Upper lobe of left lung (tissue), 4 donors: ENCODE measurements around the gene DUS1L.

Experiments
- EP300 ChIP-seq, 4 donors: sonication (generic); formaldehyde crosslinking; IDR thresholded peaks; one replicate each; pipeline ENCODE4 v1.5.1; 2017; ENCODE audit warnings: antibody characterized with exemption in 4 of 4, control low read depth in 2 of 4
- POLR2A ChIP-seq, 4 donors: fragments of 450-650 bp; IDR thresholded peaks; one replicate each; pipeline ENCODE4 v1.5.1; 2016 to 2017; ENCODE audit warnings: antibody characterized with exemption in 4 of 4, mild to moderate bottlenecking in 2 of 4
- POLR2AphosphoS5 ChIP-seq, 2 donors: sonication (generic); formaldehyde crosslinking; IDR thresholded peaks; one replicate each; pipeline ENCODE4 v1.5.1; 2017; ENCODE audit warnings: antibody characterized with exemption in 2 of 2
- TF ChIP-seq, protein P1 (sequence below), 6 experiments: fragments of 450-650 bp in 4 of 6; fragments of 200-600 bp in 2 of 6; sonication (generic) in 2 of 6; IDR thresholded peaks; one replicate each; pipeline ENCODE4 v1.5.1; 2016 to 2019; ENCODE audit warnings: antibody characterized with exemption in 6 of 6

DNA sequence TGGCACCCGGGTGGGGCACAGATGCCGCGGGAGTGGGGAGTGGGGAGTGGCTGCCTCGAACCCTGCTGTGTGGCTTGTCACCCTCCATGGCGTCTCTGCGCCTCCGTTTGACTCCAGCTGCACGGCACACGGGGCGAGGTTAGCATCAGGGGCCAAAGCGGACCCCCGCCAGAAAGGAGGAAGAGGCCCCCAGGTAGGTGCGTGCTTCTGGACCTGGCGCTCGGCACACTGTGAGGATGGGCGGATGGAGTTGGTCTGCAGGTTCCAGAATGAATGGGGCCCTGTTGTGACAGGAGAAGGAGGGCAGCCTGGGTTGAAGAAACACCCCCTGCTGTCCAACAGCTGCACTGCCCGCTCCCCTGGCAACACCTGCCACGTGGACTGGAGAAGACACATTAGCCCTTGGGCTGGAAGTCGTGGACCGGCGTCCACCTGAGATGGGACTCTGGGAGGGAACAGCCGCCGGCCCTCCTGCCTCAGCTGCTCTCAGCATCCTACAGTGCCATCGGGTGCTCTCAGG, 41.8 kb upstream of the DUS1L start:
- TF ChIP-seq, protein P1, sequence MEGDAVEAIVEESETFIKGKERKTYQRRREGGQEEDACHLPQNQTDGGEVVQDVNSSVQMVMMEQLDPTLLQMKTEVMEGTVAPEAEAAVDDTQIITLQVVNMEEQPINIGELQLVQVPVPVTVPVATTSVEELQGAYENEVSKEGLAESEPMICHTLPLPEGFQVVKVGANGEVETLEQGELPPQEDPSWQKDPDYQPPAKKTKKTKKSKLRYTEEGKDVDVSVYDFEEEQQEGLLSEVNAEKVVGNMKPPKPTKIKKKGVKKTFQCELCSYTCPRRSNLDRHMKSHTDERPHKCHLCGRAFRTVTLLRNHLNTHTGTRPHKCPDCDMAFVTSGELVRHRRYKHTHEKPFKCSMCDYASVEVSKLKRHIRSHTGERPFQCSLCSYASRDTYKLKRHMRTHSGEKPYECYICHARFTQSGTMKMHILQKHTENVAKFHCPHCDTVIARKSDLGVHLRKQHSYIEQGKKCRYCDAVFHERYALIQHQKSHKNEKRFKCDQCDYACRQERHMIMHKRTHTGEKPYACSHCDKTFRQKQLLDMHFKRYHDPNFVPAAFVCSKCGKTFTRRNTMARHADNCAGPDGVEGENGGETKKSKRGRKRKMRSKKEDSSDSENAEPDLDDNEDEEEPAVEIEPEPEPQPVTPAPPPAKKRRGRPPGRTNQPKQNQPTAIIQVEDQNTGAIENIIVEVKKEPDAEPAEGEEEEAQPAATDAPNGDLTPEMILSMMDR (IDR thresholded peaks at IDR 0.05), result peak in 1 of 6 experiments; percentile 37
- TF ChIP-seq POLR2A (IDR thresholded peaks at IDR 0.05) (no peak), POLR2AphosphoS5 (IDR thresholded peaks at IDR 0.05) (no peak), EP300 (IDR thresholded peaks at IDR 0.05) (no peak)
